GM10266 (cell line): ENCODE results near the gene GFRA1.

Experiments used
- DNase-seq: peaks from one replicate; pipeline ENCODE4 v3.0.0; 2012; ENCODE audit errors: extremely low spot score
- TF ChIP-seq, protein P1 (sequence below): IDR thresholded peaks from 2 replicates; pipeline ENCODE4 v1.5.1; 2012; ENCODE audit warnings: mild to moderate bottlenecking, low read depth; ENCODE audit not compliant: control insufficient read depth, insufficient read depth; ENCODE audit errors: missing control alignments

Gene GFRA1

DNA sequence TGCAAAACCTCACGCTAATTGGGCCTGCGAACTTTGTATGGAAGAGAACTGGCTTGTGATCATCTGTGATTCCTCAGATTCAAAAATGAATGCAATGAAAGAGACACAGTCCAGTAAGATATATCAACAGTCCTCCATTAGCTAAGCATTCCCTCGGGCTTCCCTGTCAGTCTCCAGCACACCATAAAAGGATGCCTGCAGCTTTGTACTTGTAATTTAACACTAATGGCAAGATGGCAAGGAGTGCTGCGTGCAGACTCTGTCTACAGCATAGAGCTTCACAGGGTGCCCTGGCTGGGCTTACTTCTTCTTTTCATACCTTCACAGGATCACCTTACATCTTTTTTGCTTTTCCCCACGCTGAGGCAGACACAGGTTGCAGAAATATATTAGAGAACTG, 200.0 kb downstream of the GFRA1 start:
- TF ChIP-seq, protein P1, sequence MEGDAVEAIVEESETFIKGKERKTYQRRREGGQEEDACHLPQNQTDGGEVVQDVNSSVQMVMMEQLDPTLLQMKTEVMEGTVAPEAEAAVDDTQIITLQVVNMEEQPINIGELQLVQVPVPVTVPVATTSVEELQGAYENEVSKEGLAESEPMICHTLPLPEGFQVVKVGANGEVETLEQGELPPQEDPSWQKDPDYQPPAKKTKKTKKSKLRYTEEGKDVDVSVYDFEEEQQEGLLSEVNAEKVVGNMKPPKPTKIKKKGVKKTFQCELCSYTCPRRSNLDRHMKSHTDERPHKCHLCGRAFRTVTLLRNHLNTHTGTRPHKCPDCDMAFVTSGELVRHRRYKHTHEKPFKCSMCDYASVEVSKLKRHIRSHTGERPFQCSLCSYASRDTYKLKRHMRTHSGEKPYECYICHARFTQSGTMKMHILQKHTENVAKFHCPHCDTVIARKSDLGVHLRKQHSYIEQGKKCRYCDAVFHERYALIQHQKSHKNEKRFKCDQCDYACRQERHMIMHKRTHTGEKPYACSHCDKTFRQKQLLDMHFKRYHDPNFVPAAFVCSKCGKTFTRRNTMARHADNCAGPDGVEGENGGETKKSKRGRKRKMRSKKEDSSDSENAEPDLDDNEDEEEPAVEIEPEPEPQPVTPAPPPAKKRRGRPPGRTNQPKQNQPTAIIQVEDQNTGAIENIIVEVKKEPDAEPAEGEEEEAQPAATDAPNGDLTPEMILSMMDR = no peak
- no peak for DNase-seq

DNA sequence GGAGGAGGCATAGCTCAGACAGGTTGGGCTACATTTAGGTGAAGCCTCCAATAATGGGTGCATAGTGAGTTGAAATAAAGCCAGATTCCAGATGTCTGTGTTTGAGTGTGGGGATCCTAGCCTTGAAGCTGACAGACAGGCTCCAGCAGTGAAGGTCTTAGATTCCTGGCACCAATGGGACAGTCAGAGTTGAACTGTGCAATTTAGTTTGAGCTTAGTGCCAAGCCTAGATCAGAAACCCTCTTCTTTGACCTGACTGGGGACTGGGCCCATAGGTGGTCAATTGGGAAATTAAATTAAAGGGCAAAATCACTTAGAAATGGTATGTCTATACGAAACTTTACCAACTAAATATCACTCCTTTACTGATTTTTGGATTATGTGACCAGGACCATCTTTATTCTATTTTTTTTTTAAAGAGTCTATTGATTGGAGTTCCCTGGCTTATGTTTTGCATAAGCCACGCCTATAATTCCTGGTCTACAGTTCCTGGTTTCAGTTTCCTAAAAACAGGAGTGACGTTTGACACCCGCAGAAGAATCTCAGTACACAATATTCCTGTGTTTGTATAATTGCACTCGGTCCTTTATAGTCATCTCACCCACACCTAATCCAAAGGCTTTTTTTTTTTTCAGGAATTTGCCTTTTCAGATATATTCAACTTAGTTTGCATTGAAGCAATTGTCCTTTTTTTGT, 201.4 kb downstream of the GFRA1 start:
- TF ChIP-seq, protein P1 = no peak
- DNase-seq = no peak

DNA sequence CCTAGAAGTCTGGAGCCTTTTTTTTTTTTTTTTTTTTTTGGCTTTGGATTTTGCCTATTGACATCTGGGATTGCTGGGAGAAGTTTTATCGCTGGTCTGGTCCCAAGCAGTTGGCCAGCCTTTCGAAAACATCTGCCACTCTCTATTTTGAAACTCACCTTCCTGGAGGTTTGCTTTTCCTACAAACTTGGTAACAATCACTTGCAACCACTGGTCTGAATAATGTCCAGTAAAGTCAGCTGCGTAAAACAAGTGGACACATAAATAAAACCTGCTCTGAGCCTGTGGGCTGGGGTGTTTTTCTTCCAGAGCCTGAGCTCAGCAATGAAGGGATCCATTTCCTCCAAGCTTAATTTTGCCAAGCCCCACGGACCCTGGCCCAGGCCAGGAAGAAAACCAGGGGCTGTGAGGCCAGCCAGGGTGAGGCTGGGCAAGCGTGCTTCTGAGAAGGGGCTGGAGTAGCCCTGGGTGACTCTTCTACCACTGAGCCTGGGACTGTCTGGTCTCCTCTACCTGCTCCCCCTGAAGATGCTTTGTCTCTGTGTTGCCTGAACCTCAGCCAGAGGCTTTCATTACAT, 202.2 kb downstream of the GFRA1 start:
- DNase-seq = no peak
- TF ChIP-seq, protein P1 = no peak

DNA sequence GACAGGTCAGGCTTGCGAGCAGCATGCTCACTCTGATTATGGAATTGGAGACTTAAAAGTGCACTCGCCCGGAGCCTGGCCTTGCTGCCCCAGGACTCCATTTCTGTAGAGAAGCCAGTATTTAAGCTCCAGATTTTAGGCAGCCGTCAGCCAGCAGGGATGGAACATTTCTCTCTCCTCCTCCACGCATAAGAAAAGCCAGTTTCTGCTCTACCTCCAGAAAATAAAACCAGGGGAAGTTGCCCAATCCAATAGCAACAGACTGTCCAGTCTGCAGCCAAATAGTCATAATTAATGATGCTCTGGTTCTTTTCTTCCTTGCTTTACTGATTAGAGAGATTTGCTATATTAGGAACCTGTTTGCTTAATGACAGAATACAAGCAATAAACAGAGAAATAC, 203.2 kb downstream of the GFRA1 start:
- TF ChIP-seq, protein P1 = no peak
- DNase-seq = no peak

DNA sequence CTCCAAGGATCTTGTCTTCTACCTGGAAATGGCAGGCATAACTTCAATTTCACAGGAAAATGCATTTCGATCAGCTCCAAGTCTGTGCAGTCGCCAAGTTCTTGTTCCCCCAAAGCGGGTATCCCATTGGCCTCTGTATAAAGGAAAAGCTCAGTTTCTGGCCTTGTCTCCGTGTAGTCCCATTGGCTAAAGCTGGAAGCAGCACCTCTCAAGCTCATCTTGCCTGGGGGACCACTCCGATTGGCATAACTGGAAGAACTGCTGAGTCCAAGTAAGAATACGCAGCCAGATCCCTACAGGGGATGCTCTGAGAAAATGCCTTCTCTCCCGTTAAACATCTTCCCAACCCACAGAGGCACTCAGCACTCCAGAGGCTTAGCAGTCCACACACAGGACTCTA, 205.2 kb downstream of the GFRA1 start:
- no peak for DNase-seq
- TF ChIP-seq, protein P1 = no peak

DNA sequence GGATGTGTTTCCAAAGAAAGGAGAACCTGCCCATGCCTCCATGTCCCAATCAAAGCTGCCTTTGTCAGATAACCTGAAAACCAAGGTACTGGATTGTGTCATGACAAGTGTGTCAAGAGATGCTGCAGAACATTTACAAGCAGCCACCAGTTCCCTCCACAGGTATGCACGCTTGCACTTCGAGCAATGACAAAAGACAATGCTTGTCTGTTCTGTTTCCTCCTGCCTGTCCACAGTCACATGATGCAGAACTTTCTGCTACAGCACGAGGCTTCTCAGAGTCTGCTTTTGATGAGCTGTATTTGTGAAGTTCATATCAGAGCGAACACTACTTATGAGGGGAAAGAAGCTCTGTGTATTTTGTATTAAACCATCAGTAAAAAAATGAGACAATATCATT, 209.9 kb downstream of the GFRA1 start:
- TF ChIP-seq, protein P1 = no peak
- DNase-seq = no peak

DNA sequence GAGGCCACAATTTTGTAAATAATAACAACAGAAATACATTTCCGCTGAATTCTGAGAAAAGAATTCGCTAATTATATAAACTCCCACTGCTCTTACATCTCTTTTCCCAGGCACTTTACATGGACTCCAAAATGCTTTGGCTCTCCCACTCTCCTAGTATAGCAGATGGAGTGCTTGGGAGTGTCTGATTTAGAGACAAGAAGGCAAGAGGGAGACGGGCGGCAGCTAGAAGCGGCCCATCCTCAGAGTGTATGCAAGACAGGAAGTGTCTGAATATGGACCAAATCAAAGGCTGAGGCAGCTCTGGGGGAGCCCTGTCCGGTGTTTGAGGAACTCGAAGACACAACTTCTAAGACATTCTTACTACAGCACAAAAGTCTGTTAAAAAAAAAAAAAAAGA, 212.1 kb downstream of the GFRA1 start:
- no peak for DNase-seq
- TF ChIP-seq, protein P1 = no peak
